ENCODE results near the gene CORO2A. TPM values are rescaled to one million over a fixed set of nuclear protein-coding genes. Genes with fewer than 3 reads are reported as not detected.

The CORO2A gene
- polyA plus RNA-seq, 3 donors = 2.4 to 2.7 (median 2.5) TPM

- no peak for DNase-seq (ENCODE audit: extremely low read depth in 1 of 11, low read depth in 9 of 11, low spot score in 4 of 11)
Observed at GRCh38 chr9:98225015-98225442, 32.6 kb upstream of the CORO2A start.

- no peak for DNase-seq (ENCODE audit: extremely low read depth in 1 of 11, low read depth in 9 of 11, low spot score in 4 of 11)
Observed at GRCh38 chr9:98222885-98223691, 30.7 kb upstream of the CORO2A start.

- no peak for DNase-seq (ENCODE audit: extremely low read depth in 1 of 11, low read depth in 9 of 11, low spot score in 4 of 11)
Observed at GRCh38 chr9:98220911-98221310, 28.5 kb upstream of the CORO2A start.

GRCh38 chr9:98219794-98220370 lies 27.4 kb upstream of the CORO2A start:
- no peak for DNase-seq (ENCODE audit: extremely low read depth in 1 of 11, low read depth in 9 of 11, low spot score in 4 of 11)

- DNase-seq (ENCODE audit: extremely low read depth in 1 of 11, low read depth in 9 of 11, low spot score in 4 of 11) = no peak
Observed at GRCh38 chr9:98219364-98219716, 26.9 kb upstream of the CORO2A start.

- DNase-seq (ENCODE audit: extremely low read depth in 1 of 11, low read depth in 9 of 11, low spot score in 4 of 11) = no peak
Observed at GRCh38 chr9:98218562-98219363, 26.3 kb upstream of the CORO2A start.

- DNase-seq (ENCODE audit: extremely low read depth in 1 of 11, low read depth in 9 of 11, low spot score in 4 of 11) = no peak
Observed at GRCh38 chr9:98217255-98217654, 24.8 kb upstream of the CORO2A start.

GRCh38 chr9:98216391-98216790 lies 24.0 kb upstream of the CORO2A start:
- DNase-seq (ENCODE audit: extremely low read depth in 1 of 11, low read depth in 9 of 11, low spot score in 4 of 11) = no peak

GRCh38 chr9:98215821-98216220 lies 23.4 kb upstream of the CORO2A start:
- no peak for DNase-seq (ENCODE audit: extremely low read depth in 1 of 11, low read depth in 9 of 11, low spot score in 4 of 11)

- no peak for DNase-seq (ENCODE audit: extremely low read depth in 1 of 11, low read depth in 9 of 11, low spot score in 4 of 11)
Observed at GRCh38 chr9:98215271-98215670, 22.8 kb upstream of the CORO2A start.

- no peak for DNase-seq (ENCODE audit: extremely low read depth in 1 of 11, low read depth in 9 of 11, low spot score in 4 of 11)
Observed at GRCh38 chr9:98214811-98215210, 22.4 kb upstream of the CORO2A start.

- DNase-seq (ENCODE audit: extremely low read depth in 1 of 11, low read depth in 9 of 11, low spot score in 4 of 11) = no peak
Observed at GRCh38 chr9:98211260-98211659, 18.8 kb upstream of the CORO2A start.

GRCh38 chr9:98210435-98210834 lies 18.0 kb upstream of the CORO2A start:
- DNase-seq (ENCODE audit: extremely low read depth in 1 of 11, low read depth in 9 of 11, low spot score in 4 of 11) = no peak

GRCh38 chr9:98209530-98209929 lies 17.1 kb upstream of the CORO2A start:
- DNase-seq (ENCODE audit: extremely low read depth in 1 of 11, low read depth in 9 of 11, low spot score in 4 of 11) = no peak

GRCh38 chr9:98208635-98209034 lies 16.2 kb upstream of the CORO2A start:
- DNase-seq (ENCODE audit: extremely low read depth in 1 of 11, low read depth in 9 of 11, low spot score in 4 of 11) = no peak

GRCh38 chr9:98207606-98208005 lies 15.2 kb upstream of the CORO2A start:
- no peak for DNase-seq (ENCODE audit: extremely low read depth in 1 of 11, low read depth in 9 of 11, low spot score in 4 of 11)

- no peak for DNase-seq (ENCODE audit: extremely low read depth in 1 of 11, low read depth in 9 of 11, low spot score in 4 of 11)
Observed at GRCh38 chr9:98206754-98207153, 14.3 kb upstream of the CORO2A start.

- no peak for DNase-seq (ENCODE audit: extremely low read depth in 1 of 11, low read depth in 9 of 11, low spot score in 4 of 11)
Observed at GRCh38 chr9:98204692-98205091, 12.3 kb upstream of the CORO2A start.

- DNase-seq (ENCODE audit: extremely low read depth in 1 of 11, low read depth in 9 of 11, low spot score in 4 of 11) = no peak
Observed at GRCh38 chr9:98203153-98203552, 10.7 kb upstream of the CORO2A start.

- no peak for DNase-seq (ENCODE audit: extremely low read depth in 1 of 11, low read depth in 9 of 11, low spot score in 4 of 11)
Observed at GRCh38 chr9:98202252-98202651, 9.8 kb upstream of the CORO2A start.
